ENCODE results near the gene PIK3C2B. TPM values are rescaled to one million over a fixed set of nuclear protein-coding genes. Genes with fewer than 3 reads are reported as not detected.
A peak's percentile ranks its signal among the peaks of the same experiment; 100 is the strongest.

PIK3C2B gene
- polyA plus RNA-seq, 3 donors, result 14.8 to 21.1 (median 19.6) TPM

- DNase-seq (ENCODE audit: extremely low read depth in 1 of 11, low read depth in 9 of 11, low spot score in 4 of 11), result no peak
Measured at GRCh38 chr1:204513117-204513716, 18.6 kb upstream of the PIK3C2B start.

GRCh38 chr1:204511366-204511765, 16.8 kb upstream of the PIK3C2B start:
- no peak for DNase-seq (ENCODE audit: extremely low read depth in 1 of 11, low read depth in 9 of 11, low spot score in 4 of 11)

GRCh38 chr1:204509186-204509635, 14.6 kb upstream of the PIK3C2B start:
- no peak for DNase-seq (ENCODE audit: extremely low read depth in 1 of 11, low read depth in 9 of 11, low spot score in 4 of 11)

GRCh38 chr1:204507317-204508105, 12.9 kb upstream of the PIK3C2B start:
- DNase-seq (ENCODE audit: extremely low read depth in 1 of 11, low read depth in 9 of 11, low spot score in 4 of 11), result peak in 5 of 11 donors; percentile 46 to 63 (median 56)

- peak; percentile 89 to 100 (median 93) for DNase-seq (ENCODE audit: extremely low read depth in 1 of 11, low read depth in 9 of 11, low spot score in 4 of 11)
Measured at GRCh38 chr1:204506969-204507316, 12.3 kb upstream of the PIK3C2B start.

- peak in 8 of 11 donors; percentile 62 to 84 (median 78) for DNase-seq (ENCODE audit: extremely low read depth in 1 of 11, low read depth in 9 of 11, low spot score in 4 of 11)
Measured at GRCh38 chr1:204506201-204506968, 11.8 kb upstream of the PIK3C2B start.

- DNase-seq (ENCODE audit: extremely low read depth in 1 of 11, low read depth in 9 of 11, low spot score in 4 of 11), result no peak
Measured at GRCh38 chr1:204505674-204506200, 11.1 kb upstream of the PIK3C2B start.

GRCh38 chr1:204503913-204504519, 9.4 kb upstream of the PIK3C2B start:
- no peak for DNase-seq (ENCODE audit: extremely low read depth in 1 of 11, low read depth in 9 of 11, low spot score in 4 of 11)

GRCh38 chr1:204503122-204503912, 8.7 kb upstream of the PIK3C2B start:
- peak in 6 of 11 donors; percentile 48 to 78 (median 68) for DNase-seq (ENCODE audit: extremely low read depth in 1 of 11, low read depth in 9 of 11, low spot score in 4 of 11)

GRCh38 chr1:204502241-204502640, 7.6 kb upstream of the PIK3C2B start:
- DNase-seq (ENCODE audit: extremely low read depth in 1 of 11, low read depth in 9 of 11, low spot score in 4 of 11), result no peak

GRCh38 chr1:204499511-204500468, 5.2 kb upstream of the PIK3C2B start:
- DNase-seq (ENCODE audit: extremely low read depth in 1 of 11, low read depth in 9 of 11, low spot score in 4 of 11), result no peak

GRCh38 chr1:204498981-204499380, 4.4 kb upstream of the PIK3C2B start:
- DNase-seq (ENCODE audit: extremely low read depth in 1 of 11, low read depth in 9 of 11, low spot score in 4 of 11), result no peak

- DNase-seq (ENCODE audit: extremely low read depth in 1 of 11, low read depth in 9 of 11, low spot score in 4 of 11), result no peak
Measured at GRCh38 chr1:204495777-204496176, 1.2 kb upstream of the PIK3C2B start.

GRCh38 chr1:204495078-204495753, 611 bp upstream of the PIK3C2B start:
- DNase-seq (ENCODE audit: extremely low read depth in 1 of 11, low read depth in 9 of 11, low spot score in 4 of 11), result no peak

- DNase-seq (ENCODE audit: extremely low read depth in 1 of 11, low read depth in 9 of 11, low spot score in 4 of 11), result peak in 1 of 11 donors; percentile 43
Measured at GRCh38 chr1:204493984-204494280, 673 bp downstream of the PIK3C2B start.

- DNase-seq (ENCODE audit: extremely low read depth in 1 of 11, low read depth in 9 of 11, low spot score in 4 of 11), result no peak
Measured at GRCh38 chr1:204493145-204493983, 1.2 kb downstream of the PIK3C2B start.

Measured in renal cortex interstitium (tissue), 11 donors.